Parathyroid adenoma (tissue), 2 donors: Measurements from ENCODE around the gene SLC35A4.
A peak's percentile ranks its signal among the peaks of the same experiment; 100 is the strongest.

ENCODE experiments used
- H2AFZ ChIP-seq: fragments of 300-600 bp; sonication (generic); one replicate; pipeline ENCODE4 v1.7.0; 2017; ENCODE audit warnings: antibody characterized with exemption, mild to moderate bottlenecking
- H3K27ac ChIP-seq: fragments of 300-600 bp; sonication (generic); one replicate; pipeline ENCODE4 v1.7.0; 2017
- H3K27me3 ChIP-seq: fragments of 300-600 bp; sonication (generic); one replicate; pipeline ENCODE4 v1.7.0; 2017; ENCODE audit warnings: low read length; ENCODE audit not compliant: control insufficient read depth, insufficient read depth
- H3K36me3 ChIP-seq: fragments of 300-600 bp; sonication (generic); one replicate; pipeline ENCODE4 v1.7.0; 2017; ENCODE audit warnings: low read length; ENCODE audit not compliant: control insufficient read depth, insufficient read depth
- H3K4me1 ChIP-seq: fragments of 300-600 bp; sonication (generic); one replicate; pipeline ENCODE4 v1.7.0; 2017; ENCODE audit warnings: control low read depth
- H3K4me2 ChIP-seq: fragments of 300-600 bp; sonication (generic); one replicate; pipeline ENCODE4 v1.7.0; 2017; ENCODE audit warnings: low read length
- H3K4me3 ChIP-seq: fragments of 300-600 bp; sonication (generic); one replicate; pipeline ENCODE4 v1.7.0; 2017; ENCODE audit warnings: low read depth, low read length
- H3K79me2 ChIP-seq: fragments of 300-600 bp; sonication (generic); one replicate; pipeline ENCODE4 v1.7.0; 2017; ENCODE audit warnings: control low read depth
- H3K9ac ChIP-seq: fragments of 300-600 bp; sonication (generic); one replicate; pipeline ENCODE4 v1.7.0; 2017; ENCODE audit warnings: mild to moderate bottlenecking
- H3K9me3 ChIP-seq: fragments of 300-600 bp; sonication (generic); one replicate; pipeline ENCODE4 v1.7.0; 2017; ENCODE audit warnings: low read length; ENCODE audit not compliant: control insufficient read depth
- TF ChIP-seq, protein P1 (sequence below): fragments of 300-600 bp; sonication (generic); IDR thresholded peaks from one replicate; pipeline ENCODE4 v1.7.0; 2017; ENCODE audit warnings: antibody characterized with exemption, mild to moderate bottlenecking
- donor health status: primary hyperparathyroidism.

The SLC35A4 gene

DNA sequence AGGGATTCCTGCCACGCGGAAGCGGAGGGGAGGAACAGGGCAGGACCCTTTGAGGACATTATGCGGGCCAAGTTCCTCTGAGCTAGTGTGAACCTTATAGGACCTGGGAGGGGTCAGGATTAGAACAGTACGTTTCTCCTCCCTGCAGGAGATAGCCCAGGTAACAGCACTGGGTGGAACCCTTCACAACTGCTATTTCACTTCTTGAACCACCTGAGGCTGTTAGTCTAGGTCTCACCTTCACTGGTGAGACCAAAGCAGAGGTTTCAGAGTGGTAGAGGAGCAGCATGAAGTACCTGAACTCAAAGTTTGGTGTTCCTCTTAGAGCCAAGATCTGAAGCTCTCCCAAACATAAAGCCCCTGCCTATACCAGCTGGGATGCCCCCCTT, 16.3 kb upstream of the SLC35A4 start:
- H3K4me1 ChIP-seq: peaks cover 10% of the 10 kb centered on the region
- H3K4me3 ChIP-seq: peak overlapping the region; percentile 38
- H3K9me3 ChIP-seq: no peaks in the 10 kb centered on the region
- TF ChIP-seq, protein P1, sequence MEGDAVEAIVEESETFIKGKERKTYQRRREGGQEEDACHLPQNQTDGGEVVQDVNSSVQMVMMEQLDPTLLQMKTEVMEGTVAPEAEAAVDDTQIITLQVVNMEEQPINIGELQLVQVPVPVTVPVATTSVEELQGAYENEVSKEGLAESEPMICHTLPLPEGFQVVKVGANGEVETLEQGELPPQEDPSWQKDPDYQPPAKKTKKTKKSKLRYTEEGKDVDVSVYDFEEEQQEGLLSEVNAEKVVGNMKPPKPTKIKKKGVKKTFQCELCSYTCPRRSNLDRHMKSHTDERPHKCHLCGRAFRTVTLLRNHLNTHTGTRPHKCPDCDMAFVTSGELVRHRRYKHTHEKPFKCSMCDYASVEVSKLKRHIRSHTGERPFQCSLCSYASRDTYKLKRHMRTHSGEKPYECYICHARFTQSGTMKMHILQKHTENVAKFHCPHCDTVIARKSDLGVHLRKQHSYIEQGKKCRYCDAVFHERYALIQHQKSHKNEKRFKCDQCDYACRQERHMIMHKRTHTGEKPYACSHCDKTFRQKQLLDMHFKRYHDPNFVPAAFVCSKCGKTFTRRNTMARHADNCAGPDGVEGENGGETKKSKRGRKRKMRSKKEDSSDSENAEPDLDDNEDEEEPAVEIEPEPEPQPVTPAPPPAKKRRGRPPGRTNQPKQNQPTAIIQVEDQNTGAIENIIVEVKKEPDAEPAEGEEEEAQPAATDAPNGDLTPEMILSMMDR: no peak
- no peak overlapping the region for H3K4me2 ChIP-seq
- H3K9ac ChIP-seq: no peak overlapping the region
- peak overlapping the region; percentile 53 for H3K27ac ChIP-seq
- H3K27me3 ChIP-seq: no peaks in the 10 kb centered on the region
- H3K79me2 ChIP-seq: no peaks in the 10 kb centered on the region
- H2AFZ ChIP-seq: no peak overlapping the region
- no peaks in the 10 kb centered on the region for H3K36me3 ChIP-seq

DNA sequence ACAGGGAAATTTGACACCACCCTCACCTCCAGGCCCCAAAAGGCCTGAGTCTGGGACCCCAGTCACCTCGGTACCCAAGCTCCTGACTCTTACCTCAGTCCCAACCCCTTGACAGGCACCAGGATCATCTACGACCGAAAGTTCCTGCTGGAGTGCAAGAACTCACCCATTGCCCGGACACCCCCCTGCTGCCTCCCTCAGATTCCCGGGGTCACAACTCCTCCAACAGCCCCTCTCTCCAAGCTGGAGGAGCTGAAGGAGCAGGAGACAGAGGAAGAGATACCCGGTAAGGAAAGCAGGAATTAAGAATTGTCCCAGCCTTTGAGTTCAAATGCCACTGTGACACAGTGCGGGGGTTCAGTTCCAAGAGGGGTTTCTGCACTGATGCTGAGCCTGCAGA, 15.8 kb upstream of the SLC35A4 start:
- no peaks in the 10 kb centered on the region for H3K9me3 ChIP-seq
- H3K4me2 ChIP-seq: no peak overlapping the region
- TF ChIP-seq, protein P1: no peak
- peaks cover 10% of the 10 kb centered on the region for H3K4me1 ChIP-seq
- H3K27ac ChIP-seq: peak overlapping the region; percentile 53
- H3K4me3 ChIP-seq: no peak overlapping the region
- H3K27me3 ChIP-seq: no peaks in the 10 kb centered on the region
- no peaks in the 10 kb centered on the region for H3K36me3 ChIP-seq
- H3K9ac ChIP-seq: no peak overlapping the region
- no peaks in the 10 kb centered on the region for H3K79me2 ChIP-seq
- no peak overlapping the region for H2AFZ ChIP-seq

DNA sequence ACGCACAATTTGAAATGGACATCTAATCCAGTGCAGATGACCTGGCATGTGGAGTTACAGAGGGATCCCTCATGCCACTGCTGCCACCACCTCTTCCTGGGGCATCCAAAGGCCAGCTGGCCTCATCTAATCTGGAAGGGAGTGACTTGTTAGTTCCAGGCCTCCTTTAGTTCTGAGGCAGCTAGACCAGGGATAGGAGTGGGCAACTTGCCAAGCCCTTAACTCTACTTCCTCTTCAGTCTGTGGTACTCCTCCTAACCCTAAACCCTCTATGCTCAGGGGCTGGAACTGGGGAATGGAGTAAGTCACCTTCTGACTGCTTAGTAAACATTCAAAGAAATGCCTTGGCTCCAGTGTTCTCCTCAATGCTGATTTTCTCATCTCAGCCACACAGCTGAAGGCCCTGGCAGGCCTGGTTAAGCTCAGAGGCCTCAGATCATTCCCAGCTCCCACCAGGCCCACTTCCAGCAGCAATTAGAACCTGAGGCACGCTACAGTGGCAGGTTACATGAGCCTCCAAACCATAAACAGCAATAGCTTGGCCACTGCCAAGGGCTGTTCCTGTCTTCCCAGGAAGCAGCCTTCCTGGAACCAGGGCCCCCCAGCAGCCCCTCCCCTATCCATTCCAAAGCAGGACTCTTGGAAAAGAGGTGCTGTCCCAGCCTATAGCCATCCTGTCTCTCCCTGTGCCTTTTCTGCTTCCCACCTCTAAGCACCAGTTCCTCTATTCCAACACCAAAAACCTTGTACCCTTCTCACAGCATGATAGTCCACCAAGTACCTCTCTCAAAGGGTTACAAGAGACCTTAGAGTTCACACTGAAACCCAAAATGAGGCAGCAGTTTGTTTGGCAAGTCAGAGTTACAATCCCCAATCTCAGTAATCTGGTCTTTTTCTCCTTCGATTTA, 15.1 kb upstream of the SLC35A4 start:
- Histone ChIP-seq H3K9ac (no peak overlapping the region), H3K4me1 (peaks cover 10% of the 10 kb centered on the region), H3K4me2 (no peak overlapping the region), H3K27me3 (no peaks in the 10 kb centered on the region), H3K36me3 (no peaks in the 10 kb centered on the region), H3K4me3 (no peak overlapping the region), H3K27ac (peak overlapping the region; percentile 53), H3K79me2 (peaks cover 4% of the 10 kb centered on the region), H3K9me3 (no peaks in the 10 kb centered on the region), H2AFZ (no peak overlapping the region)
- TF ChIP-seq, protein P1: no peak

DNA sequence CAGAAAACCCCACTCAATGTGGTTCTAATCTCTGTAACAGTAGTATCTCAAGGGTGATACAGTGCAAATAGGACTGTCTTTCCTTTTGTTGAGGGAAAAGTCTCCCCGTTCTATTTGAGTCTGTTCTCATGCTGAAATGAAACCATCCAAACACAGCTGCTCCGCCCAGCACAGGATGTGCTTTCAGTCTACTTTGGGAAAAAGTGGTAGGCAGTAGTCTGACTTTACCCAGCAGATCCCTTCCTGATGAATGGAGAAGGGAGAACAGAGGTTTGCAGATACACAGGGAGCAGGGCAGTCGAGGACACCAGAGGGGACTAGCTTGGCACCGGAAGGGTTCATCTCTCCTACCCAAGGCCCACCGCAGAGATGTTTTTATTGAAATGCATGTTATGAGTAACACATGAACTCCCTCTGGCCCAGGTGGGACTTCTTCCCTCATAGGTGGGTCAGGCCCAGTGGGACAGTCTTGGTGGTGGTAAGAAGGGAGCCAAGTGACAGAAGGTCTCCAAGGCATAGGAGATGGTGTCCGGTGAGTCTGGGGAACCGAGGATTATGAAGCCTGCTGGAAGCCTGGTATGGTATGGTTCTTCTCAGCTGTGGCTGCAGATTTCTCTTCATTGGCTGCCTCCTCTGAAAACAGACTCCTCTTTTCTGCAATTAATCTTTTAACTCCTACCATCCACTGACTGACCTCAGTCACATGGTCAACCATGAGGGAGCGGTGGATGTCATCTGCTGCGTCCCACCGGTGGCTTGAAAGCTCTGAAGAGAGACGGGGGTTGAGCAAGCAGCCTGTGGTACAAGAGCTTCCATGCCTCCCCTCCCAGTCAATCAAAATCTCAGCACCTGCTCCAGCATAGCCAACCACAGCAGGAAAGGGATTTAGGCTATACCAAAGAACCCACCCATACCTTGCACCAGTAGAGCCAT, 14.2 kb upstream of the SLC35A4 start:
- H3K9ac ChIP-seq: no peak overlapping the region
- no peak overlapping the region for H3K4me3 ChIP-seq
- no peaks in the 10 kb centered on the region for H3K9me3 ChIP-seq
- no peaks in the 10 kb centered on the region for H3K36me3 ChIP-seq
- H3K4me2 ChIP-seq: no peak overlapping the region
- H2AFZ ChIP-seq: no peak overlapping the region
- peak overlapping the region; percentile 53 for H3K27ac ChIP-seq
- no peaks in the 10 kb centered on the region for H3K27me3 ChIP-seq
- H3K4me1 ChIP-seq: peaks cover 10% of the 10 kb centered on the region
- H3K79me2 ChIP-seq: peaks cover 10% of the 10 kb centered on the region
- TF ChIP-seq, protein P1: no peak
